Neural cell (in vitro differentiated cells): Measurements from ENCODE around the gene VWA5B1. TPM values are rescaled to one million over a fixed set of nuclear protein-coding genes. Genes with fewer than 3 reads are reported as not detected.

Experiments
- H2AFZ ChIP-seq: fragments of 200-600, 300-800 bp; sonication (generic), shearing (Covaris generic); 2 replicates; pipeline ENCODE4 v1.6.0; 2014; ENCODE audit warnings: low read depth, mild to moderate bottlenecking, antibody characterized with exemption, low read length, moderate library complexity
- H3F3A ChIP-seq: fragments of 200-600 bp; shearing (Covaris generic); 2 replicates; pipeline ENCODE4 v1.6.1; 2016; ENCODE audit warnings: mild to moderate bottlenecking, moderate library complexity, mixed read lengths, antibody characterized with exemption, low read length; ENCODE audit not compliant: insufficient read depth, poor library complexity, severe bottlenecking
- H3K27ac ChIP-seq: fragments of 200-600, 300-800 bp; sonication (generic), shearing (Covaris generic); 2 replicates; pipeline ENCODE4 v1.5.1; 2014; ENCODE audit warnings: mild to moderate bottlenecking, low read length, moderate library complexity
- H3K27me3 ChIP-seq: fragments of 300-800, 200-600 bp; sonication (generic), shearing (Covaris generic); 2 replicates; pipeline ENCODE4 v1.6.0; 2014; ENCODE audit warnings: mild to moderate bottlenecking, low read depth, low read length, moderate library complexity; ENCODE audit not compliant: insufficient read depth
- H3K36me3 ChIP-seq: fragments of 300-800, 200-600 bp; sonication (generic), shearing (Covaris generic); 2 replicates; pipeline ENCODE4 v1.5.1; 2014; ENCODE audit warnings: mild to moderate bottlenecking, antibody characterized with exemption, low read length, moderate library complexity; ENCODE audit not compliant: insufficient read depth
- H3K4me2 ChIP-seq: fragments of 300-800, 200-600 bp; sonication (generic), shearing (Covaris generic); 2 replicates; pipeline ENCODE4 v1.6.0; 2014; ENCODE audit warnings: mild to moderate bottlenecking, low read length
- H3K4me3 ChIP-seq: fragments of 300-800, 200-600 bp; sonication (generic), shearing (Covaris generic); 2 replicates; pipeline ENCODE4 v1.5.1; 2014; ENCODE audit warnings: mild to moderate bottlenecking, low read length, moderate library complexity
- H3K79me2 ChIP-seq: fragments of 200-600 bp; shearing (Covaris generic); replicated peaks from 2 replicates; pipeline ENCODE4 v1.6.0; 2014; ENCODE audit warnings: mild to moderate bottlenecking, low read length, moderate library complexity; ENCODE audit not compliant: insufficient read depth
- H3K9ac ChIP-seq: fragments of 300-800, 200-600 bp; sonication (generic), shearing (Covaris generic); 2 replicates; pipeline ENCODE4 v1.6.1; 2016; ENCODE audit warnings: mild to moderate bottlenecking, low read length, mixed read lengths
- H3K9me2 ChIP-seq: fragments of 200-600 bp; shearing (Covaris generic); 2 replicates; pipeline ENCODE4 v1.6.1; 2016; ENCODE audit warnings: mild to moderate bottlenecking, low read length, mixed read lengths; ENCODE audit not compliant: insufficient read depth
- H3K9me3 ChIP-seq: fragments of 200-600, 300-800 bp; sonication (generic), shearing (Covaris generic); 2 replicates; pipeline ENCODE4 v1.6.1; 2016; ENCODE audit warnings: mild to moderate bottlenecking, mixed run types, low read length, moderate library complexity, mixed read lengths
- H4K20me1 ChIP-seq: fragments of 200-600 bp; shearing (Covaris generic); 2 replicates; pipeline ENCODE4 v1.6.1; 2016; ENCODE audit warnings: mild to moderate bottlenecking, mixed run types; ENCODE audit not compliant: insufficient read depth
- CTCF ChIP-seq: fragments of 450-650 bp; IDR thresholded peaks from 2 replicates; pipeline ENCODE4 v1.5.1; 2014; ENCODE audit warnings: antibody characterized with exemption, mild to moderate bottlenecking, moderate library complexity; ENCODE audit not compliant: poor library complexity, severe bottlenecking
- EP300 ChIP-seq: fragments of 450-650 bp; conservative IDR thresholded peaks from 2 replicates; pipeline ENCODE4 v1.6.1; 2014; ENCODE audit warnings: antibody characterized with exemption, mild to moderate bottlenecking, moderate library complexity; ENCODE audit not compliant: poor library complexity, severe bottlenecking
- MXI1 ChIP-seq: fragments of 450-650 bp; conservative IDR thresholded peaks from 2 replicates; pipeline ENCODE4 v1.6.1; 2014; ENCODE audit warnings: antibody characterized with exemption, mild to moderate bottlenecking; ENCODE audit not compliant: poor library complexity, severe bottlenecking
- POLR2AphosphoS5 ChIP-seq: IDR thresholded peaks from 2 replicates; pipeline ENCODE4 v1.6.1; 2012
- RAD21 ChIP-seq: fragments of 450-650 bp; conservative IDR thresholded peaks from 2 replicates; pipeline ENCODE4 v1.6.1; 2014; ENCODE audit warnings: antibody characterized with exemption, mild to moderate bottlenecking, moderate library complexity
- REST ChIP-seq: IDR thresholded peaks from 2 replicates; pipeline ENCODE4 v1.6.1; 2012; ENCODE audit warnings: borderline replicate concordance
- SMC3 ChIP-seq: fragments of 450-650 bp; conservative IDR thresholded peaks from 2 replicates; pipeline ENCODE4 v1.6.1; 2014; ENCODE audit warnings: antibody characterized with exemption, mild to moderate bottlenecking, moderate library complexity; ENCODE audit not compliant: poor library complexity
- TAF1 ChIP-seq: IDR thresholded peaks from 2 replicates; pipeline ENCODE4 v1.6.1; 2012; ENCODE audit warnings: low read depth
- polyA minus RNA-seq: library from RNA; depleted of rRNA, polyadenylated mRNA; stranded (reverse); fragments of >200 nt; gene quantifications from 2 replicates; pipeline ENCODE4 v1.2.3, GENCODE V29; 2014
- polyA plus RNA-seq: library from polyadenylated mRNA; depleted of rRNA; stranded (reverse); fragments of >200 nt; gene quantifications from 2 replicates; pipeline ENCODE4 v1.2.3, GENCODE V29; 2014

Gene VWA5B1, protein sequence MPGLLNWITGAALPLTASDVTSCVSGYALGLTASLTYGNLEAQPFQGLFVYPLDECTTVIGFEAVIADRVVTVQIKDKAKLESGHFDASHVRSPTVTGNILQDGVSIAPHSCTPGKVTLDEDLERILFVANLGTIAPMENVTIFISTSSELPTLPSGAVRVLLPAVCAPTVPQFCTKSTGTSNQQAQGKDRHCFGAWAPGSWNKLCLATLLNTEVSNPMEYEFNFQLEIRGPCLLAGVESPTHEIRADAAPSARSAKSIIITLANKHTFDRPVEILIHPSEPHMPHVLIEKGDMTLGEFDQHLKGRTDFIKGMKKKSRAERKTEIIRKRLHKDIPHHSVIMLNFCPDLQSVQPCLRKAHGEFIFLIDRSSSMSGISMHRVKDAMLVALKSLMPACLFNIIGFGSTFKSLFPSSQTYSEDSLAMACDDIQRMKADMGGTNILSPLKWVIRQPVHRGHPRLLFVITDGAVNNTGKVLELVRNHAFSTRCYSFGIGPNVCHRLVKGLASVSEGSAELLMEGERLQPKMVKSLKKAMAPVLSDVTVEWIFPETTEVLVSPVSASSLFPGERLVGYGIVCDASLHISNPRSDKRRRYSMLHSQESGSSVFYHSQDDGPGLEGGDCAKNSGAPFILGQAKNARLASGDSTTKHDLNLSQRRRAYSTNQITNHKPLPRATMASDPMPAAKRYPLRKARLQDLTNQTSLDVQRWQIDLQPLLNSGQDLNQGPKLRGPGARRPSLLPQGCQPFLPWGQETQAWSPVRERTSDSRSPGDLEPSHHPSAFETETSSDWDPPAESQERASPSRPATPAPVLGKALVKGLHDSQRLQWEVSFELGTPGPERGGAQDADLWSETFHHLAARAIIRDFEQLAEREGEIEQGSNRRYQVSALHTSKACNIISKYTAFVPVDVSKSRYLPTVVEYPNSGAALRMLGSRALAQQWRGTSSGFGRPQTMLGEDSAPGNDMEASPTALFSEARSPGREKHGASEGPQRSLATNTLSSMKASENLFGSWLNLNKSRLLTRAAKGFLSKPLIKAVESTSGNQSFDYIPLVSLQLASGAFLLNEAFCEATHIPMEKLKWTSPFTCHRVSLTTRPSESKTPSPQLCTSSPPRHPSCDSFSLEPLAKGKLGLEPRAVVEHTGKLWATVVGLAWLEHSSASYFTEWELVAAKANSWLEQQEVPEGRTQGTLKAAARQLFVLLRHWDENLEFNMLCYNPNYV
- polyA plus RNA-seq, result 0.27 and 0.82 TPM in 2 replicates
- 1.2 and 2.0 TPM in 2 replicates for polyA minus RNA-seq

- Histone ChIP-seq H3K4me3 (peak within 1 kb of the TSS; percentile 55), H3K27me3 (peaks cover 14% of the 10 kb centered on the region)
- no peak for TF ChIP-seq CTCF
- TF ChIP-seq EP300, result peak; percentile 32
- no peak for TF ChIP-seq SMC3
- TF ChIP-seq REST, result peak; percentile 17
- TF ChIP-seq TAF1, result no peak
- TF ChIP-seq POLR2AphosphoS5, result peak; percentile 45
- peak; percentile 14 for TF ChIP-seq RAD21
- TF ChIP-seq MXI1, result peak; percentile 27
Observed at GRCh38 chr1:20290624-20291597, at the start of gene VWA5B1. Gene VWA5B1, plus strand, starts transcription at chr1:20290875. Its CDS starts 19,727 bp downstream, at chr1:20310602.

More at GRCh38 chr1:20290624-20291597, at the start of gene VWA5B1:
- Histone ChIP-seq H3F3A (no peaks in the 10 kb centered on the region), H4K20me1 (no peaks in the 10 kb centered on the region), H2AFZ (no peak within 1 kb of the TSS), H3K4me2 (peak within 1 kb of the TSS; percentile 15), H3K9me3 (no peaks in the 10 kb centered on the region), H3K9me2 (no peaks in the 10 kb centered on the region), H3K9ac (peak within 1 kb of the TSS; percentile 48), H3K27ac (peak within 1 kb of the TSS; percentile 60), H3K79me2 (no peaks in the 10 kb centered on the region), H3K36me3 (no peaks in the 10 kb centered on the region)
